Measurements from ENCODE around the gene CALML3. TPM values are rescaled to one million over a fixed set of nuclear protein-coding genes. Genes with fewer than 3 reads are reported as not detected.

Gene CALML3
- total and polyA plus RNA-seq, 2 of the 13 experiments (the other 11 are each of a cell fraction or from before 2014, with no cell fraction given) = not detected

DNA sequence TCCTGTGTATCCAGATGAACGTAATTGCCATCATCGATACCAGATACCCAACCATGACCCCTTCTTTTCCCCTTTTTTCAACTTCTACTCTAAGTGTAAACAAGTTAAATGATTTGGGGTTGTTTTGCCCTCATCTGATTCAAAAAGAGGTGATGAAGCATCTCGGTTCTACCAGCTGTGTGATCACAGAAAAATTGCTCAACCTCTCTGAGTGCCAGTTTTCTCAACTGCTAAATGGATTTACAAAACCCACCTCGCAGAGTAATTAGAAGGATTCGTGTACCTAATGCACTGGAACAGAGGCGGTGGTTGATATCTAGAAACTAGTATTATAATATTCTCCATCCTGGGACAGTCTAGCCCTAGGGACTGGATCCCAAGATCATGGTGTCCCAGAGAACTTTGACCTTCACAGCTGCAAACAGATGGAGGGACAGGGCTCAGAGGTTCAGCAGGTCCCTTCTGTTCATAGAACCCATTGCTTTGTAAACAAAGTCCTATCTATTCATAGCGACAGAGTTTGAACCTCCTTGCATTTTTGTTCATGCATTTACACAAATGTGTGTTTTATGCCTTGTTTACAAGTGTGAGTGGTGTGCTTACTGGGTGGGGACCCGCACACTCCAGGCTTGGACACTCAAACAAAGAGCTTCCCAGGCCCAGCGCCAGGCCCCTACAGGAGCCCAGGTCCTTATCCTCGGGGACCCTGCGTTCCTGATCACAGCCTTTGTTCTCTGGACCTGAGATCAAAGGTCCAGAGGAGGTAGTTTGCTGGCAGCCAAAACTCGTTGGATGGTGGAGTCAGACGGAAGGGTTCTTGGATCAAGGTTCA lies 46.4 kb downstream of the CALML3 start (continued):
- TF ChIP-seq HNF4G (IDR thresholded peaks at IDR 0.05; ENCODE audit: borderline replicate concordance, low read depth, low read length) = peak; percentile 87
- TF ChIP-seq HNF4G (CRISPR knock-in tag; IDR thresholded peaks at IDR 0.05; ENCODE audit: borderline replicate concordance, low read depth) = peak; percentile 87; the same call in 1 of the 2 replicates
- TF ChIP-seq ELF3 (CRISPR knock-in tag; IDR thresholded peaks at IDR 0.05) = peak; percentile 19; the same call in 1 of the 2 replicates
- TF ChIP-seq ZNF614 (CRISPR knock-in tag; IDR thresholded peaks at IDR 0.05; ENCODE audit: borderline replicate concordance) = 0 out of 2 replicates have a peak, but pooled peaks have one; percentile 6
- peak; percentile 81 for TF ChIP-seq TRIM24 (CRISPR knock-in tag; IDR thresholded peaks at IDR 0.05)
- TF ChIP-seq, protein P1, sequence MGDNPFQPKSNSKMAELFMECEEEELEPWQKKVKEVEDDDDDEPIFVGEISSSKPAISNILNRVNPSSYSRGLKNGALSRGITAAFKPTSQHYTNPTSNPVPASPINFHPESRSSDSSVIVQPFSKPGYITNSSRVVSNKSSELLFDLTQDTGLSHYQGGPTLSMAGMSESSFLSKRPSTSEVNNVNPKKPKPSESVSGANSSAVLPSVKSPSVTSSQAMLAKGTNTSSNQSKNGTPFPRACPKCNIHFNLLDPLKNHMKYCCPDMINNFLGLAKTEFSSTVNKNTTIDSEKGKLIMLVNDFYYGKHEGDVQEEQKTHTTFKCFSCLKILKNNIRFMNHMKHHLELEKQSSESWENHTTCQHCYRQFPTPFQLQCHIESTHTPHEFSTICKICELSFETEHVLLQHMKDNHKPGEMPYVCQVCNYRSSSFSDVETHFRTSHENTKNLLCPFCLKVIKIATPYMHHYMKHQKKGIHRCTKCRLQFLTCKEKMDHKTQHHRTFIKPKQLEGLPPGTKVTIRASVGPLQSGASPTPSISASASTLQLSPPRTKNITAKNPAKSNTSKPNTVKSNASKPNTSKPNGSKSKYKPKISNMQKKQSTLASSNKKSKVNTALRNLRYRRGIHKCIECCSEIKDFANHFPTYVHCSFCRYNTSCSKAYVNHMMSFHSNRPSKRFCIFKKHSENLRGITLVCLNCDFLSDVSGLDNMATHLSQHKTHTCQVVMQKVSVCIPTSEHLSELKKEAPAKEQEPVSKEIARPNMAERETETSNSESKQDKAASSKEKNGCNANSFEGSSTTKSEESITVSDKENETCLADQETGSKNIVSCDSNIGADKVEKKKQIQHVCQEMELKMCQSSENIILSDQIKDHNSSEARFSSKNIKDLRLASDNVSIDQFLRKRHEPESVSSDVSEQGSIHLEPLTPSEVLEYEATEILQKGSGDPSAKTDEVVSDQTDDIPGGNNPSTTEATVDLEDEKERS (CRISPR knock-in tag; IDR thresholded peaks at IDR 0.05) = peak; percentile 41; the same call in 1 of the 2 replicates
- TF ChIP-seq IKZF4 (CRISPR knock-in tag; IDR thresholded peaks at IDR 0.05; ENCODE audit: borderline replicate concordance, low read depth, not compliant biosample characterization) = no peak
- TF ChIP-seq ISL2 (CRISPR knock-in tag; IDR thresholded peaks at IDR 0.05) = no peak; the same call in 1 of the 2 replicates
- peak; percentile 23; the same call in 1 of the 2 replicates for TF ChIP-seq NR2F2 (IDR thresholded peaks at IDR 0.05; ENCODE audit: borderline replicate concordance, low read depth)
- TF ChIP-seq KDM6A (CRISPR knock-in tag; IDR thresholded peaks at IDR 0.05; ENCODE audit: low read depth) = peak; percentile 65; the same call in 1 of the 2 replicates
- no peak for TF ChIP-seq ZSCAN22 (CRISPR knock-in tag; IDR thresholded peaks at IDR 0.05)
- TF ChIP-seq ZNF557 (CRISPR knock-in tag; IDR thresholded peaks at IDR 0.05) = no peak
- peak; percentile 79; the same call in 1 of the 2 replicates for TF ChIP-seq SOX5 (CRISPR knock-in tag; IDR thresholded peaks at IDR 0.05; ENCODE audit: borderline replicate concordance)
- no peak for TF ChIP-seq CC2D1A (CRISPR knock-in tag; IDR thresholded peaks at IDR 0.05)
- no peak for TF ChIP-seq ZBTB40 (IDR thresholded peaks at IDR 0.05)
- 0 out of 2 replicates have a peak, but pooled peaks have one; percentile 15 for TF ChIP-seq ZBTB40 (CRISPR knock-in tag; IDR thresholded peaks at IDR 0.05)

Measured in HepG2 (cell line).